ENCODE data around the gene CPA4. TPM values are rescaled to one million over a fixed set of nuclear protein-coding genes. Genes with fewer than 3 reads are reported as not detected.

The CPA4 gene
- total and polyA plus RNA-seq, 2 experiments from 2014 or later, result not detected

DNA sequence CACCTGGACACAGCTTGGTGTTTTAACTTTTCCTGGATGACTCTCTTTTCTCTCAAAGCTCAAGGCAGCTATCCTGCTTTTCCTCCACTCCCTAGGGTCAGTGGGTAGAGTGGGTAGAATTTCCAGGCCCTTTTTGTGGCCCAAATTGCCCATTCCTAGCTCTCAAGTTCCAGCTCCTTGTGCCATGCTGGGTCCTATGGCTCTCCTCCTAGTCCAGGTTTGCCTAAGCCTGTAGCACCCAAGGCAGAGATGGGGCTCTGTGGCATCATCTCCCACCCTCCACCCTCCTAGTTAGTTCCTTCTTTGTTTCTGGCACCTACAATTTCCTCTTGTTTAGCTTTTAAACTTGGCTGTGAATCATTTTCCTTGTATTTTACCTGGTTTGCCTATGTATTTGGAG, 9.7 kb downstream of the CPA4 start:
- no peaks in the 10 kb centered on the region for H3K9me2 ChIP-seq (ENCODE audit: insufficient read depth)
- H3F3A ChIP-seq (replicated peaks; ENCODE audit: low read depth), result no peaks in the 10 kb centered on the region
- no peaks in the 10 kb centered on the region for H3K36me3 ChIP-seq (ENCODE audit: insufficient read depth)
- no peak overlapping the region for H2AFZ ChIP-seq
- Mint-ChIP-seq H3K27ac (no peak overlapping the region), H3K36me3 (ENCODE audit: low read depth) (no peaks in the 10 kb centered on the region), H3K4me3 (no peak overlapping the region), H3K27me3 (ENCODE audit: insufficient read depth, low read depth, poor library complexity) (peaks cover 12% of the 10 kb centered on the region), H3K9me3 (no peaks in the 10 kb centered on the region; the same call in 2 of the 3 replicates), H3K4me1 (no peaks in the 10 kb centered on the region)
- H3K79me2 ChIP-seq (replicated peaks; ENCODE audit: insufficient read depth), result no peaks in the 10 kb centered on the region
- no peaks in the 10 kb centered on the region for H3K4me1 ChIP-seq (ENCODE audit: insufficient read depth)
- no peaks in the 10 kb centered on the region for H3K27me3 ChIP-seq (ENCODE audit: insufficient read depth)
- no peak for DNase-seq (ENCODE audit: low spot score)
- no peak overlapping the region for H3K4me3 ChIP-seq
- no peak overlapping the region for H3K27ac ChIP-seq (ENCODE audit: low read depth)
- no peaks in the 10 kb centered on the region for H4K20me1 ChIP-seq (replicated peaks; ENCODE audit: insufficient read depth)
- ATAC-seq, result no peak
- TF ChIP-seq POLR2AphosphoS5 (IDR thresholded peaks at IDR 0.05; ENCODE audit: low read depth) (no peak), CREB1 (CRISPR knock-in tag; IDR thresholded peaks at IDR 0.05; ENCODE audit: low read depth) (no peak), ZNF331 (CRISPR knock-in tag; IDR thresholded peaks at IDR 0.05; ENCODE audit: low read depth) (no peak), NANOG (IDR thresholded peaks at IDR 0.05; ENCODE audit: borderline replicate concordance) (no peak), ZNF114 (CRISPR knock-in tag; IDR thresholded peaks at IDR 0.05) (no peak), STAT1 (IDR thresholded peaks at IDR 0.05; ENCODE audit: unreplicated experiment) (no peak), EZH2phosphoT487 (IDR thresholded peaks at IDR 0.05; ENCODE audit: unreplicated experiment) (no peak), ZNF462 (CRISPR knock-in tag; IDR thresholded peaks at IDR 0.05) (no peak)
- TF ChIP-seq, protein P1, sequence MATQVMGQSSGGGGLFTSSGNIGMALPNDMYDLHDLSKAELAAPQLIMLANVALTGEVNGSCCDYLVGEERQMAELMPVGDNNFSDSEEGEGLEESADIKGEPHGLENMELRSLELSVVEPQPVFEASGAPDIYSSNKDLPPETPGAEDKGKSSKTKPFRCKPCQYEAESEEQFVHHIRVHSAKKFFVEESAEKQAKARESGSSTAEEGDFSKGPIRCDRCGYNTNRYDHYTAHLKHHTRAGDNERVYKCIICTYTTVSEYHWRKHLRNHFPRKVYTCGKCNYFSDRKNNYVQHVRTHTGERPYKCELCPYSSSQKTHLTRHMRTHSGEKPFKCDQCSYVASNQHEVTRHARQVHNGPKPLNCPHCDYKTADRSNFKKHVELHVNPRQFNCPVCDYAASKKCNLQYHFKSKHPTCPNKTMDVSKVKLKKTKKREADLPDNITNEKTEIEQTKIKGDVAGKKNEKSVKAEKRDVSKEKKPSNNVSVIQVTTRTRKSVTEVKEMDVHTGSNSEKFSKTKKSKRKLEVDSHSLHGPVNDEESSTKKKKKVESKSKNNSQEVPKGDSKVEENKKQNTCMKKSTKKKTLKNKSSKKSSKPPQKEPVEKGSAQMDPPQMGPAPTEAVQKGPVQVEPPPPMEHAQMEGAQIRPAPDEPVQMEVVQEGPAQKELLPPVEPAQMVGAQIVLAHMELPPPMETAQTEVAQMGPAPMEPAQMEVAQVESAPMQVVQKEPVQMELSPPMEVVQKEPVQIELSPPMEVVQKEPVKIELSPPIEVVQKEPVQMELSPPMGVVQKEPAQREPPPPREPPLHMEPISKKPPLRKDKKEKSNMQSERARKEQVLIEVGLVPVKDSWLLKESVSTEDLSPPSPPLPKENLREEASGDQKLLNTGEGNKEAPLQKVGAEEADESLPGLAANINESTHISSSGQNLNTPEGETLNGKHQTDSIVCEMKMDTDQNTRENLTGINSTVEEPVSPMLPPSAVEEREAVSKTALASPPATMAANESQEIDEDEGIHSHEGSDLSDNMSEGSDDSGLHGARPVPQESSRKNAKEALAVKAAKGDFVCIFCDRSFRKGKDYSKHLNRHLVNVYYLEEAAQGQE (IDR thresholded peaks at IDR 0.05; ENCODE audit: unreplicated experiment), result no peak
- TF ChIP-seq, protein P2, sequence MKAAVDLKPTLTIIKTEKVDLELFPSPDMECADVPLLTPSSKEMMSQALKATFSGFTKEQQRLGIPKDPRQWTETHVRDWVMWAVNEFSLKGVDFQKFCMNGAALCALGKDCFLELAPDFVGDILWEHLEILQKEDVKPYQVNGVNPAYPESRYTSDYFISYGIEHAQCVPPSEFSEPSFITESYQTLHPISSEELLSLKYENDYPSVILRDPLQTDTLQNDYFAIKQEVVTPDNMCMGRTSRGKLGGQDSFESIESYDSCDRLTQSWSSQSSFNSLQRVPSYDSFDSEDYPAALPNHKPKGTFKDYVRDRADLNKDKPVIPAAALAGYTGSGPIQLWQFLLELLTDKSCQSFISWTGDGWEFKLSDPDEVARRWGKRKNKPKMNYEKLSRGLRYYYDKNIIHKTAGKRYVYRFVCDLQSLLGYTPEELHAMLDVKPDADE (IDR thresholded peaks at IDR 0.05), result no peak
- H3K4me2 ChIP-seq, result no peak overlapping the region

All from GM23338 (cell line).